ENCODE measurements around the gene PODXL2. TPM values are rescaled to one million over a fixed set of nuclear protein-coding genes. Genes with fewer than 3 reads are reported as not detected.

Gene PODXL2
- total RNA-seq, 3 donors from 2014 or later, result 5.4 to 18.5 (median 16.2) TPM

GRCh38 chr3:127685708-127686511 is 56.9 kb downstream of the PODXL2 start:
- no peak overlapping the region for H3K4me3 ChIP-seq
- H3K9me3 ChIP-seq, result no peaks in the 10 kb centered on the region
- DNase-seq, result no peak
- H3K4me1 ChIP-seq (ENCODE audit: low read depth), result peaks cover 2% of the 10 kb centered on the region
- H3K36me3 ChIP-seq (ENCODE audit: low read depth), result no peaks in the 10 kb centered on the region
- TF ChIP-seq CTCF (IDR thresholded peaks at IDR 0.05), result no peak
- ATAC-seq, result peak; percentile 33
- intact Hi-C loops (cut with DNase I, micrococcal nuclease), result no loop called here

- no peaks in the 10 kb centered on the region for H3K9me3 ChIP-seq
- peaks cover 1% of the 10 kb centered on the region for H3K36me3 ChIP-seq (ENCODE audit: low read depth)
- no peak for ATAC-seq
- no peak for TF ChIP-seq CTCF (IDR thresholded peaks at IDR 0.05)
- no peak for DNase-seq
- H3K4me1 ChIP-seq (ENCODE audit: low read depth), result peaks cover 2% of the 10 kb centered on the region
- no peak overlapping the region for H3K4me3 ChIP-seq
- intact Hi-C loops (cut with DNase I, micrococcal nuclease), result no loop called here
These were observed 57.5 kb downstream of the PODXL2 start for GRCh38 chr3:127686512-127686894.

- no peaks in the 10 kb centered on the region for H3K9me3 ChIP-seq
- DNase-seq (no peak), ATAC-seq (no peak)
- TF ChIP-seq CTCF (IDR thresholded peaks at IDR 0.05), result no peak
- no peak overlapping the region for H3K4me3 ChIP-seq
- intact Hi-C loops (cut with DNase I, micrococcal nuclease), result no loop called here
- peaks cover 3% of the 10 kb centered on the region for H3K36me3 ChIP-seq (ENCODE audit: low read depth)
- peaks cover 2% of the 10 kb centered on the region for H3K4me1 ChIP-seq (ENCODE audit: low read depth)
These were observed 58.3 kb downstream of the PODXL2 start for GRCh38 chr3:127687228-127687737.

GRCh38 chr3:127688022-127688415 is 59.0 kb downstream of the PODXL2 start:
- peaks cover 3% of the 10 kb centered on the region for H3K36me3 ChIP-seq (ENCODE audit: low read depth)
- no peak overlapping the region for H3K4me3 ChIP-seq
- intact Hi-C loops (cut with DNase I, micrococcal nuclease), result no loop called here
- DNase-seq (peak in 1 of 3 donors; percentile 23), ATAC-seq (no peak)
- H3K9me3 ChIP-seq, result no peaks in the 10 kb centered on the region
- H3K4me1 ChIP-seq (ENCODE audit: low read depth), result peaks cover 2% of the 10 kb centered on the region
- no peak for TF ChIP-seq CTCF (IDR thresholded peaks at IDR 0.05)

- ATAC-seq (peak; percentile 12), DNase-seq (peak in 2 of 3 donors; percentile 23 to 30)
- Histone ChIP-seq H3K4me1 (ENCODE audit: low read depth) (peaks cover 2% of the 10 kb centered on the region), H3K4me3 (no peak overlapping the region), H3K9me3 (no peaks in the 10 kb centered on the region), H3K36me3 (ENCODE audit: low read depth) (peaks cover 3% of the 10 kb centered on the region)
- intact Hi-C loops (cut with DNase I, micrococcal nuclease), result no loop called here
- TF ChIP-seq CTCF (IDR thresholded peaks at IDR 0.05), result no peak
These were observed 59.7 kb downstream of the PODXL2 start for GRCh38 chr3:127688416-127689265.

All from mucosa of descending colon (tissue), 3 donors.